Neural progenitor cell (in vitro differentiated cells): ENCODE results near the gene ROMO1. TPM values are rescaled to one million over a fixed set of nuclear protein-coding genes. Genes with fewer than 3 reads are reported as not detected.
"Not testable (repeated sequence)": the region's sequence is repeated elsewhere in the genome, so short reads cannot be mapped to it uniquely, and the experiment has no call there.

Experiments used
- DNase-seq: peaks from one replicate; pipeline ENCODE4 v3.0.0-alpha.2; 2016; ENCODE audit warnings: low spot score
- H2AFZ ChIP-seq: fragments of 200-600 bp; sonication (generic); replicated peaks from 2 replicates; pipeline ENCODE4 v1.6.1; 2016; ENCODE audit warnings: antibody characterized with exemption
- H3F3A ChIP-seq: fragments of 200-600 bp; sonication (generic); 2 replicates; pipeline ENCODE4 v1.6.1; 2016; ENCODE audit warnings: antibody characterized with exemption, low read depth
- H3K27ac ChIP-seq: fragments of 200-600 bp; sonication (generic); 2 replicates; pipeline ENCODE4 v1.5.1; 2016; ENCODE audit warnings: mild to moderate bottlenecking
- H3K27me3 ChIP-seq: fragments of 200-600 bp; sonication (generic); 2 replicates; pipeline ENCODE4 v1.6.1; 2016; ENCODE audit warnings: mild to moderate bottlenecking, moderate library complexity
- H3K36me3 ChIP-seq: fragments of 200-600 bp; sonication (generic); 2 replicates; pipeline ENCODE4 v1.5.1; 2016
- H3K4me1 ChIP-seq: fragments of 200-600 bp; sonication (generic); 2 replicates; pipeline ENCODE4 v1.6.1; 2016; ENCODE audit warnings: mixed run types
- H3K4me2 ChIP-seq: fragments of 200-600 bp; sonication (generic); 2 replicates; pipeline ENCODE4 v1.6.1; 2016
- H3K4me3 ChIP-seq: fragments of 200-600 bp; sonication (generic); 2 replicates; pipeline ENCODE4 v1.5.1; 2016
- H3K79me2 ChIP-seq: fragments of 200-600 bp; sonication (generic); 2 replicates; pipeline ENCODE4 v1.6.1; 2016; ENCODE audit warnings: low read depth
- H3K9ac ChIP-seq: fragments of 200-600 bp; sonication (generic); 2 replicates; pipeline ENCODE4 v1.6.1; 2016
- H3K9me3 ChIP-seq: fragments of 200-600 bp; sonication (generic); 2 replicates; pipeline ENCODE4 v1.5.1; 2016; ENCODE audit warnings: low read depth
- H4K20me1 ChIP-seq: fragments of 200-600 bp; sonication (generic); 2 replicates; pipeline ENCODE4 v1.6.1; 2016; ENCODE audit warnings: low read depth
- H3K27ac Mint-ChIP-seq: 3 replicates; pipeline ENCODE4 v1.8.0; 2021; ENCODE audit warnings: mixed read lengths
- H3K27me3 Mint-ChIP-seq: 2 replicates; pipeline ENCODE4 v1.8.0; 2022; ENCODE audit warnings: low read depth, mild to moderate bottlenecking, inconsistent platforms, moderate library complexity, mixed read lengths; ENCODE audit not compliant: insufficient read depth
- H3K36me3 Mint-ChIP-seq: 3 replicates; pipeline ENCODE4 v1.8.0; 2021; ENCODE audit warnings: mixed read lengths
- H3K4me1 Mint-ChIP-seq: 3 replicates; pipeline ENCODE4 v1.8.0; 2021; ENCODE audit warnings: mixed read lengths
- H3K4me3 Mint-ChIP-seq: 3 replicates; pipeline ENCODE4 v1.8.0; 2021; ENCODE audit warnings: mild to moderate bottlenecking, moderate library complexity, mixed read lengths
- H3K9me3 Mint-ChIP-seq: 3 replicates; pipeline ENCODE4 v1.8.0; 2020; ENCODE audit warnings: mixed read lengths
- EZH2 ChIP-seq: fragments of 200-600 bp; sonication (generic); IDR thresholded peaks from 2 replicates; pipeline ENCODE4 v1.6.1; 2017; ENCODE audit warnings: antibody characterized with exemption, mild to moderate bottlenecking, moderate library complexity
- EZH2phosphoT487 ChIP-seq: fragments of 200-600 bp; sonication (generic); IDR thresholded peaks from 2 replicates; pipeline ENCODE4 v1.6.1; 2017; ENCODE audit warnings: antibody characterized with exemption
- total RNA-seq: library from RNA; depleted of rRNA; stranded (reverse); fragments of >200 nt; gene quantifications from 2 replicates; pipeline ENCODE4 v1.2.3, GENCODE V29; 2015; ENCODE audit warnings: low replicate concordance
- TF ChIP-seq, protein P1 (sequence below): fragments of 200-600 bp; sonication (generic); IDR thresholded peaks from 2 replicates; pipeline ENCODE4 v1.5.1; 2017; ENCODE audit warnings: antibody characterized with exemption, mild to moderate bottlenecking

ROMO1 gene
- total RNA-seq, 1 donor from 2014 or later = 135 TPM

DNA sequence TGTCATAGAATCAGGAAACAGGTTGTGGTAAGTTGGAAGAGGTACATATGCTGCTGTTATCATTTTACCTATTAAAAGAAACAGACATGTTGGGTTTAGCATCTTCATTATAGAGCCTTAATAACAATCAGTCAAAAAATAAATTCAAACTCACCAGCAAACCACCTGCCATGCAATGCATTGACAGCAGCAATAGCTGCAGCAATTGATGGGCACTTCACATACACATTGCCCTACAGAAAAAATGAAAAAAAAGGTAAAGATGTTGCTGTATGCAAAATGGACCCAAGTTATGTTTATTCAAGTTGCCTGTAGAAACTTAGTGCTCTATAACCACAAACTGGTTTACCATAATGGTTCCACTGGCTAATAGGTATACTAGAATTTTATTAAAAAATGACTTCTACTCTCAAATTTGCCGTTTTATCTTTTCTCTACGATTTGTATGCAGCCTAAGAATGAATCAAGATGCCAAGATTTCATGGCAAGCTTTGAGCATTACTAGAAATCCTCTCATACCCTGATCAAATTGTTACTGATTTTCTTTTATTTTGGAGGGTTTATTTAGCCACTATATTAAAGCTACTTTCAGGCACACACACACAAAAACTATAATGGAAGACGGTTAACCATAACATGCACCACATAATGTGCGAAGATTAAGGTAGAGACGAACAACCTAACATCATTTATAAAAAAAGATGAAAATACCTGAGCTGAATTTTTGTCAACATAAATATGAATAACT lies 5.5 kb downstream of the ROMO1 start:
- H3K9ac ChIP-seq = no peak overlapping the region
- peaks cover 71% of the 10 kb centered on the region for H4K20me1 ChIP-seq
- H3K4me1 ChIP-seq = peaks cover 7% of the 10 kb centered on the region
- TF ChIP-seq, protein P1, sequence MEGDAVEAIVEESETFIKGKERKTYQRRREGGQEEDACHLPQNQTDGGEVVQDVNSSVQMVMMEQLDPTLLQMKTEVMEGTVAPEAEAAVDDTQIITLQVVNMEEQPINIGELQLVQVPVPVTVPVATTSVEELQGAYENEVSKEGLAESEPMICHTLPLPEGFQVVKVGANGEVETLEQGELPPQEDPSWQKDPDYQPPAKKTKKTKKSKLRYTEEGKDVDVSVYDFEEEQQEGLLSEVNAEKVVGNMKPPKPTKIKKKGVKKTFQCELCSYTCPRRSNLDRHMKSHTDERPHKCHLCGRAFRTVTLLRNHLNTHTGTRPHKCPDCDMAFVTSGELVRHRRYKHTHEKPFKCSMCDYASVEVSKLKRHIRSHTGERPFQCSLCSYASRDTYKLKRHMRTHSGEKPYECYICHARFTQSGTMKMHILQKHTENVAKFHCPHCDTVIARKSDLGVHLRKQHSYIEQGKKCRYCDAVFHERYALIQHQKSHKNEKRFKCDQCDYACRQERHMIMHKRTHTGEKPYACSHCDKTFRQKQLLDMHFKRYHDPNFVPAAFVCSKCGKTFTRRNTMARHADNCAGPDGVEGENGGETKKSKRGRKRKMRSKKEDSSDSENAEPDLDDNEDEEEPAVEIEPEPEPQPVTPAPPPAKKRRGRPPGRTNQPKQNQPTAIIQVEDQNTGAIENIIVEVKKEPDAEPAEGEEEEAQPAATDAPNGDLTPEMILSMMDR = no peak
- no peak for TF ChIP-seq EZH2
- H3F3A ChIP-seq = peaks cover 100% of the 10 kb centered on the region
- peaks cover 62% of the 10 kb centered on the region for H3K79me2 ChIP-seq
- H3K9me3 ChIP-seq = no peaks in the 10 kb centered on the region
- Mint-ChIP-seq H3K27ac (no peak overlapping the region), H3K4me3 (no peak overlapping the region), H3K9me3 (no peaks in the 10 kb centered on the region), H3K4me1 (peaks cover 6% of the 10 kb centered on the region), H3K27me3 (peaks cover 3% of the 10 kb centered on the region), H3K36me3 (peaks cover 20% of the 10 kb centered on the region)
- H2AFZ ChIP-seq = no peak overlapping the region
- no peak for DNase-seq
- H3K27me3 ChIP-seq = no peaks in the 10 kb centered on the region
- no peak overlapping the region for H3K27ac ChIP-seq
- H3K4me2 ChIP-seq = no peak overlapping the region
- no peak overlapping the region for H3K4me3 ChIP-seq
- peaks cover 40% of the 10 kb centered on the region for H3K36me3 ChIP-seq

- not testable (repeated sequence) for H3K4me2 ChIP-seq, DNase-seq, H3K4me3 Mint-ChIP-seq, H3K27ac ChIP-seq, H3K9me3 Mint-ChIP-seq, H3K4me1 Mint-ChIP-seq, H3K27me3 ChIP-seq, H3K27me3 Mint-ChIP-seq, H2AFZ ChIP-seq, H3K27ac Mint-ChIP-seq, H3K4me1 ChIP-seq, H3K4me3 ChIP-seq, H3K9ac ChIP-seq, H3K9me3 ChIP-seq
- H4K20me1 ChIP-seq = peaks cover 78% of the 10 kb centered on the region
- H3K36me3 ChIP-seq = peaks cover 48% of the 10 kb centered on the region
- peaks cover 20% of the 10 kb centered on the region for H3K36me3 Mint-ChIP-seq
- peaks cover 62% of the 10 kb centered on the region for H3K79me2 ChIP-seq
- peaks cover 100% of the 10 kb centered on the region for H3F3A ChIP-seq
These were observed 6.7 kb downstream of the ROMO1 start for GRCh38 chr20:35705894-35706293.

DNA sequence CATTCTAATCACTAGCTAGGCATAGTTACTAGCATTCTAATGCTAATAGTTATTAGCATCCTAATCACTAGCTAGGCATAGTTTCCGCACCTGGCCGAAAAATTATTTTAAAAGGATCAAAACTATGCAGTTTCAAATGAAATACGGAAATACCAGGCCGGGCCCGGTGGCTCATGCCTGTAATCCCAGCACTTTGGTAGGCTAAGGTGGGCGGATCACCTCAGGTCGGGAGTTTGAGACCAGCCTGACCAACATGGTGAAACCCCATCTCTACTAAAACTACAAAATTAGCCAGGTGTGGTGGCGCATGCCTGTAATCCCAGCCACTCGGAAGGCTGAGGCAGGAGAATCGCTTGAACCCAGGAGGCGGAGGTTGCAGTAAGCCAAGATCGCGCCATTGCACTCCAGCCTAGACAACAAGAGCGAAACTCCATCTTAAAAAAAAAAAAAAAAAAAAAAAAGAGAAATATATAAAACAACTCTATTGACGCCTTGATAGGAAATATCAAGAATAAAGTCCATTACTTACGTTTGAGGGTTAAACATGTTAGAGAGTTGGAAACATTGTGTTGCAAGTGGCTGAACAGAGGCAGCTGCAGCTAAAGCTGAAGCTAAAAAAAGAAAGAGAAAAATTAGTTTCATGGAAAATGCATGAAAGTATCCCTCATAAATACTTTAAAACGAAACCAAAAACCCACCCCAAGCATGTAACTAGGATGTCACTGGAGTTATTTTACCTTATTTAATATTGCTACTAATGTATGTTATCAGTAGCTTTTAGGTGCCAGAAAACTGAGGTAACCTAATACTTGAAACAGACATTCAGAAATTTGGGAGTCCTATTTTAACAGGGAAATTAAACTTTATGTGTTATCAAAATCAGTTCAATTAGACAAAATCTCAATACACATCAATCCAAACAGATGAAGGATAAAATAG lies 7.7 kb downstream of the ROMO1 start:
- Histone ChIP-seq H3K27ac (peak overlapping the region; percentile 50), H4K20me1 (peaks cover 88% of the 10 kb centered on the region), H3K79me2 (peaks cover 72% of the 10 kb centered on the region), H3F3A (peaks cover 100% of the 10 kb centered on the region), H3K36me3 (peaks cover 56% of the 10 kb centered on the region)
- H3K4me2 ChIP-seq, H3K27ac Mint-ChIP-seq, H3K9ac ChIP-seq, H3K27me3 Mint-ChIP-seq, H3K4me1 Mint-ChIP-seq, H3K4me1 ChIP-seq, H3K27me3 ChIP-seq, DNase-seq, H3K9me3 ChIP-seq, H3K4me3 ChIP-seq, H2AFZ ChIP-seq, H3K9me3 Mint-ChIP-seq, H3K4me3 Mint-ChIP-seq: not testable (repeated sequence)
- peaks cover 25% of the 10 kb centered on the region for H3K36me3 Mint-ChIP-seq

GRCh38 chr20:35708502-35708901 lies 9.3 kb downstream of the ROMO1 start:
- H3K79me2 ChIP-seq = peaks cover 86% of the 10 kb centered on the region

More at GRCh38 chr20:35708502-35708901, 9.3 kb downstream of the ROMO1 start:
- H3K9ac ChIP-seq = no peak overlapping the region
- TF ChIP-seq EZH2 = no peak
- TF ChIP-seq, protein P1 = no peak
- no peak for TF ChIP-seq EZH2phosphoT487
- no peaks in the 10 kb centered on the region for H3K9me3 Mint-ChIP-seq
- H3K9me3 ChIP-seq = no peaks in the 10 kb centered on the region
- H2AFZ ChIP-seq = no peak overlapping the region
- H3K27me3 ChIP-seq = no peaks in the 10 kb centered on the region
- no peak overlapping the region for H3K27ac Mint-ChIP-seq
- no peaks in the 10 kb centered on the region for H3K27me3 Mint-ChIP-seq
- no peak for DNase-seq
- H3K36me3 Mint-ChIP-seq = peaks cover 29% of the 10 kb centered on the region
- no peak overlapping the region for H3K4me3 Mint-ChIP-seq
- no peaks in the 10 kb centered on the region for H3K4me1 Mint-ChIP-seq
- no peak overlapping the region for H3K4me3 ChIP-seq
- peaks cover 94% of the 10 kb centered on the region for H3F3A ChIP-seq
- peaks cover 92% of the 10 kb centered on the region for H4K20me1 ChIP-seq
- H3K4me2 ChIP-seq = no peak overlapping the region
- peak overlapping the region; percentile 50 for H3K27ac ChIP-seq
- H3K4me1 ChIP-seq = no peaks in the 10 kb centered on the region
- peaks cover 58% of the 10 kb centered on the region for H3K36me3 ChIP-seq
